Kidney epithelial cell (primary cell): ENCODE data around the gene ARFGAP1. TPM values are rescaled to one million over a fixed set of nuclear protein-coding genes. Genes with fewer than 3 reads are reported as not detected.

Experiments
- DNase-seq: peaks from one replicate; pipeline ENCODE4 v3.0.0-alpha.2; 2010; ENCODE audit warnings: low read depth
- H3K27me3 ChIP-seq: 2 replicates; pipeline ENCODE4 v1.6.0; 2011; ENCODE audit warnings: low read length; ENCODE audit not compliant: control insufficient read depth, insufficient read depth
- H3K36me3 ChIP-seq: 2 replicates; pipeline ENCODE4 v1.5.1; 2011; ENCODE audit warnings: low read length; ENCODE audit not compliant: control insufficient read depth, insufficient read depth
- H3K4me3 ChIP-seq: 2 replicates; pipeline ENCODE4 v1.5.1; 2011; ENCODE audit warnings: low read depth, mild to moderate bottlenecking, control low read depth, low read length
- CTCF ChIP-seq: IDR thresholded peaks from 2 replicates; pipeline ENCODE4 v1.5.1; 2011; ENCODE audit warnings: mild to moderate bottlenecking, moderate library complexity, low read length, control low read depth, inconsistent platforms; ENCODE audit not compliant: insufficient read depth, poor library complexity, severe bottlenecking
- total RNA-seq: library from RNA; depleted of rRNA; stranded (reverse); fragments of >200 nt; gene quantifications from 2 replicates; pipeline ENCODE4 v1.2.3, GENCODE V29; 2015

The ARFGAP1 gene
- total RNA-seq, 1 donor from 2014 or later: 109 TPM

GRCh38 chr20:63284544-63284949 lies 11.9 kb downstream of the ARFGAP1 start:
- DNase-seq: no peak
- peaks cover 1% of the 10 kb centered on the region for H3K36me3 ChIP-seq
- no peak for TF ChIP-seq CTCF

GRCh38 chr20:63284981-63285524 lies 12.4 kb downstream of the ARFGAP1 start:
- DNase-seq: no peak
- no peak overlapping the region for H3K4me3 ChIP-seq
- peaks cover 1% of the 10 kb centered on the region for H3K36me3 ChIP-seq
- no peak for TF ChIP-seq CTCF
- no peaks in the 10 kb centered on the region for H3K27me3 ChIP-seq

More at GRCh38 chr20:63284544-63284949, 11.9 kb downstream of the ARFGAP1 start:
- Histone ChIP-seq H3K4me3 (no peak overlapping the region), H3K27me3 (no peaks in the 10 kb centered on the region)

- DNase-seq: no peak
- H3K36me3 ChIP-seq: peaks cover 1% of the 10 kb centered on the region
Measured at GRCh38 chr20:63285636-63286615, 13.3 kb downstream of the ARFGAP1 start.

GRCh38 chr20:63286781-63287696 lies 14.4 kb downstream of the ARFGAP1 start:
- DNase-seq: no peak
- Histone ChIP-seq H3K4me3 (no peak overlapping the region), H3K27me3 (no peaks in the 10 kb centered on the region), H3K36me3 (no peaks in the 10 kb centered on the region)
- TF ChIP-seq CTCF: no peak

More at GRCh38 chr20:63285636-63286615, 13.3 kb downstream of the ARFGAP1 start:
- TF ChIP-seq CTCF: no peak
- Histone ChIP-seq H3K27me3 (no peaks in the 10 kb centered on the region), H3K4me3 (no peak overlapping the region)

GRCh38 chr20:63287697-63288580 lies 15.3 kb downstream of the ARFGAP1 start:
- Histone ChIP-seq H3K27me3 (no peaks in the 10 kb centered on the region), H3K4me3 (no peak overlapping the region), H3K36me3 (no peaks in the 10 kb centered on the region)
- DNase-seq: no peak
- TF ChIP-seq CTCF: no peak
